Measurements from ENCODE around the gene USP11. TPM values are rescaled to one million over a fixed set of nuclear protein-coding genes. Genes with fewer than 3 reads are reported as not detected.

The USP11 gene
- total and polyA plus RNA-seq, 2 experiments from 2014 or later: 64.2 to 65.1 TPM

GRCh38 chrX:47217852-47218279 is 14.9 kb upstream of the USP11 start (continued):
- no peak for TF ChIP-seq ZNF462 (CRISPR knock-in tag; IDR thresholded peaks at IDR 0.05)
- no peak for TF ChIP-seq CTCF (conservative IDR thresholded peaks at IDR 0.05; ENCODE audit: low read depth in 2 of 2)
- no peak for TF ChIP-seq CREB1 (CRISPR knock-in tag; IDR thresholded peaks at IDR 0.05; ENCODE audit: low read depth)
- TF ChIP-seq EZH2phosphoT487 (IDR thresholded peaks at IDR 0.05; ENCODE audit: unreplicated experiment): no peak

- H3K4me1 Mint-ChIP-seq: peaks cover 31% of the 10 kb centered on the region
These were observed 14.4 kb upstream of the USP11 start, which contains the start of gene CDK16 for GRCh38 chrX:47218280-47218919. CDK16 (plus strand) TSS chrX:47218681; CDS start chrX:47223558, 4,877 bp downstream.

More at GRCh38 chrX:47218280-47218919, 14.4 kb upstream of the USP11 start, which contains the start of gene CDK16:
- Mint-ChIP-seq H3K27ac (peak within 1 kb of the TSS; percentile 99), H3K36me3 (ENCODE audit: low read depth) (peaks cover 49% of the 10 kb centered on the region), H3K9me3 (no peaks in the 10 kb centered on the region), H3K27me3 (ENCODE audit: insufficient read depth, low read depth, poor library complexity) (peaks cover 20% of the 10 kb centered on the region), H3K4me3 (peak within 1 kb of the TSS; percentile 92)
- Histone ChIP-seq H3K4me1 (ENCODE audit: insufficient read depth) (no peaks in the 10 kb centered on the region), H4K20me1 (replicated peaks; ENCODE audit: insufficient read depth) (no peaks in the 10 kb centered on the region), H3F3A (replicated peaks; ENCODE audit: low read depth) (peaks cover 7% of the 10 kb centered on the region; the same call in 1 of the 2 replicates), H3K79me2 (replicated peaks; ENCODE audit: insufficient read depth) (peaks cover 37% of the 10 kb centered on the region), H2AFZ (no peak within 1 kb of the TSS), H3K27me3 (ENCODE audit: insufficient read depth) (no peaks in the 10 kb centered on the region), H3K4me2 (peak within 1 kb of the TSS; percentile 79), H3K36me3 (ENCODE audit: insufficient read depth) (0 out of 2 replicates have a peak, but pooled peaks cover 2% of the 10 kb centered on the region), H3K4me3 (peak within 1 kb of the TSS; percentile 69), H3K9me2 (ENCODE audit: insufficient read depth) (no peaks in the 10 kb centered on the region), H3K27ac (ENCODE audit: low read depth) (peak within 1 kb of the TSS; percentile 91)
- TF ChIP-seq CTCF (conservative IDR thresholded peaks at IDR 0.05; ENCODE audit: low read depth in 2 of 2) (no peak), POLR2AphosphoS5 (IDR thresholded peaks at IDR 0.05; ENCODE audit: low read depth) (peak; percentile 33; the same call in 1 of the 2 replicates)
- ATAC-seq (peak; percentile 50), DNase-seq (ENCODE audit: low spot score) (peak; percentile 53)
